Endothelial cell of umbilical vein (primary cell): ENCODE results near the gene CPSF3.

Experiments used
- EZH2 ChIP-seq: IDR thresholded peaks from 2 replicates; pipeline ENCODE4 v1.6.1; 2012; ENCODE audit warnings: borderline replicate concordance, low read depth, mild to moderate bottlenecking, moderate library complexity, low read length, inconsistent platforms; ENCODE audit not compliant: severe bottlenecking
- POLR2A ChIP-seq: IDR thresholded peaks from 2 replicates; pipeline ENCODE4 v1.6.1; 2012; ENCODE audit warnings: low read depth, mild to moderate bottlenecking, control low read depth, low read length
- POLR2AphosphoS5 ChIP-seq: IDR thresholded peaks from 2 replicates; pipeline ENCODE4 v1.6.1; 2012; ENCODE audit warnings: low read depth, mild to moderate bottlenecking, control low read depth, low read length, moderate library complexity; ENCODE audit not compliant: insufficient read depth
- TF ChIP-seq, protein P1 (sequence below), 2 donors: IDR thresholded peaks; 1 replicate in 1 of 2; 2 replicates in 1 of 2; pipeline ENCODE4 v1.5.1; 2011; ENCODE audit warnings: low read length in 2 of 2, mild to moderate bottlenecking in 2 of 2, moderate library complexity in 2 of 2, control low read depth in 1 of 2, inconsistent platforms in 1 of 2, low read depth in 1 of 2; ENCODE audit not compliant: insufficient read depth in 1 of 2; ENCODE audit errors: extremely low read depth in 1 of 2

DNA sequence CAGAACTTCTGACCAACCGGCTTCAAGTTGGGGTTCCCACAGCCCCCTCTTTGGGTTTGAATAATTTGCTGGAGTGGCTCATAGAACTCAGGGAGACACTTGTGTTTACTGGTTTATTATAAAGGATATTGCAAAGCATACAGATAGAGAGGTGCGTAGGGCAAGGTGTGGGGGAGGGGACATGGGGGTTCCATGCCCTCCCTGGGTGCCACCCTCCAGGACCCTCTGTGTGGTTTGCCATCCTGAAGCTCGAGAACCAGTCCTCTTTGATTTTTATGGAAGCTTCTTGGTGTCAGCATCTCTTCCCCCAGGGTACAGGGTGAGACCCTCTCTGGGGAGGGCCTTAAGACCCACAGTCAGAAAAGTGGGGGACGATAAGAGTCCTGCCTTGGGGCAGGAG is 38.9 kb upstream of the CPSF3 start:
- TF ChIP-seq, protein P1, sequence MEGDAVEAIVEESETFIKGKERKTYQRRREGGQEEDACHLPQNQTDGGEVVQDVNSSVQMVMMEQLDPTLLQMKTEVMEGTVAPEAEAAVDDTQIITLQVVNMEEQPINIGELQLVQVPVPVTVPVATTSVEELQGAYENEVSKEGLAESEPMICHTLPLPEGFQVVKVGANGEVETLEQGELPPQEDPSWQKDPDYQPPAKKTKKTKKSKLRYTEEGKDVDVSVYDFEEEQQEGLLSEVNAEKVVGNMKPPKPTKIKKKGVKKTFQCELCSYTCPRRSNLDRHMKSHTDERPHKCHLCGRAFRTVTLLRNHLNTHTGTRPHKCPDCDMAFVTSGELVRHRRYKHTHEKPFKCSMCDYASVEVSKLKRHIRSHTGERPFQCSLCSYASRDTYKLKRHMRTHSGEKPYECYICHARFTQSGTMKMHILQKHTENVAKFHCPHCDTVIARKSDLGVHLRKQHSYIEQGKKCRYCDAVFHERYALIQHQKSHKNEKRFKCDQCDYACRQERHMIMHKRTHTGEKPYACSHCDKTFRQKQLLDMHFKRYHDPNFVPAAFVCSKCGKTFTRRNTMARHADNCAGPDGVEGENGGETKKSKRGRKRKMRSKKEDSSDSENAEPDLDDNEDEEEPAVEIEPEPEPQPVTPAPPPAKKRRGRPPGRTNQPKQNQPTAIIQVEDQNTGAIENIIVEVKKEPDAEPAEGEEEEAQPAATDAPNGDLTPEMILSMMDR (IDR thresholded peaks at IDR 0.05; ENCODE audit: extremely low read depth in 1 of 2, insufficient read depth in 1 of 2, low read depth in 1 of 2, low read length in 2 of 2), result no peak
- TF ChIP-seq POLR2AphosphoS5 (no peak), EZH2 (no peak), POLR2A (no peak)
